Ishikawa (cell line): ENCODE results near the gene DOCK7.

ENCODE experiments used
- CEBPB ChIP-seq: IDR thresholded peaks from 2 replicates; pipeline ENCODE4 v1.6.1; 2012
- CREB1 ChIP-seq: IDR thresholded peaks from 2 replicates; pipeline ENCODE4 v1.6.1; 2012; ENCODE audit warnings: low read depth
- EGR1 ChIP-seq: IDR thresholded peaks from 2 replicates; pipeline ENCODE4 v1.6.1; 2012
- EP300 ChIP-seq: IDR thresholded peaks from 2 replicates; pipeline ENCODE4 v1.6.1; 2012; ENCODE audit warnings: borderline replicate concordance
- FOXM1 ChIP-seq: IDR thresholded peaks from 2 replicates; pipeline ENCODE4 v1.6.1; 2012; ENCODE audit warnings: low read depth, borderline replicate concordance
- NFIC ChIP-seq: IDR thresholded peaks from 2 replicates; pipeline ENCODE4 v1.6.1; 2012
- RAD21 ChIP-seq: IDR thresholded peaks from 2 replicates; pipeline ENCODE4 v1.6.1; 2012; ENCODE audit warnings: low read depth
- TAF1 ChIP-seq: IDR thresholded peaks from 2 replicates; pipeline ENCODE4 v1.6.1; 2012; ENCODE audit warnings: low read depth, mild to moderate bottlenecking
- TCF12 ChIP-seq: IDR thresholded peaks from 2 replicates; pipeline ENCODE4 v1.6.1; 2012; ENCODE audit warnings: low read depth
- TEAD4 ChIP-seq: IDR thresholded peaks from 2 replicates; pipeline ENCODE4 v1.6.1; 2012
- YY1 ChIP-seq: IDR thresholded peaks from 2 replicates; pipeline ENCODE4 v1.6.1; 2012; ENCODE audit warnings: low read depth
- ZBTB7A ChIP-seq: IDR thresholded peaks from 2 replicates; pipeline ENCODE4 v1.6.1; 2012; ENCODE audit warnings: low read depth
- TF ChIP-seq, protein P1 (sequence below): IDR thresholded peaks from 2 replicates; pipeline ENCODE4 v1.6.1; 2012
- TF ChIP-seq, protein P2 (sequence below): IDR thresholded peaks from 2 replicates; pipeline ENCODE4 v1.6.1; 2012
- TF ChIP-seq, protein P3 (sequence below): IDR thresholded peaks from 2 replicates; pipeline ENCODE4 v1.6.1; 2012; ENCODE audit warnings: low read depth, mild to moderate bottlenecking

Gene DOCK7

DNA sequence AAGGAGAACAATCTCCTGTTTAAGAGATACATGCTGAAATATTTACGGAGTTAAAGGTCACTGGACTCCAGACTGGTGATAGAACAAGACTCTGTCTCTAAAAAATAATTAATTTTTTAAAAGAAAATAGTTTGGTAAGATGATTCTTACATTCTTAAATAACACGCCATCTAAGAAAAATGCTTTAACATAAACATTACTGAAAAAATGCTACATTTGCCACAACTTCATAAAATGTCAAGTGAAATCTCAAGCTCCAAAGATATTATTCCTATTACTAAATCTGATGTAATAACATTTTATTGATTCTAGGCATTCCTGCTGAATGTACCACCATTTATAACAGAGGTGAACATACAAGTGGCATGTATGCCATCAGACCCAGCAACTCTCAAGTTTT, 86.7 kb downstream of the DOCK7 start:
- TF ChIP-seq TCF12 (no peak), RAD21 (no peak), EGR1 (no peak), NFIC (no peak), CREB1 (no peak), EP300 (no peak), TAF1 (no peak), ZBTB7A (no peak), YY1 (no peak), FOXM1 (no peak)
- TF ChIP-seq, protein P1, sequence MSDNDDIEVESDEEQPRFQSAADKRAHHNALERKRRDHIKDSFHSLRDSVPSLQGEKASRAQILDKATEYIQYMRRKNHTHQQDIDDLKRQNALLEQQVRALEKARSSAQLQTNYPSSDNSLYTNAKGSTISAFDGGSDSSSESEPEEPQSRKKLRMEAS = no peak
- TF ChIP-seq, protein P2, sequence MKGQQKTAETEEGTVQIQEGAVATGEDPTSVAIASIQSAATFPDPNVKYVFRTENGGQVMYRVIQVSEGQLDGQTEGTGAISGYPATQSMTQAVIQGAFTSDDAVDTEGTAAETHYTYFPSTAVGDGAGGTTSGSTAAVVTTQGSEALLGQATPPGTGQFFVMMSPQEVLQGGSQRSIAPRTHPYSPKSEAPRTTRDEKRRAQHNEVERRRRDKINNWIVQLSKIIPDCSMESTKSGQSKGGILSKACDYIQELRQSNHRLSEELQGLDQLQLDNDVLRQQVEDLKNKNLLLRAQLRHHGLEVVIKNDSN = no peak

DNA sequence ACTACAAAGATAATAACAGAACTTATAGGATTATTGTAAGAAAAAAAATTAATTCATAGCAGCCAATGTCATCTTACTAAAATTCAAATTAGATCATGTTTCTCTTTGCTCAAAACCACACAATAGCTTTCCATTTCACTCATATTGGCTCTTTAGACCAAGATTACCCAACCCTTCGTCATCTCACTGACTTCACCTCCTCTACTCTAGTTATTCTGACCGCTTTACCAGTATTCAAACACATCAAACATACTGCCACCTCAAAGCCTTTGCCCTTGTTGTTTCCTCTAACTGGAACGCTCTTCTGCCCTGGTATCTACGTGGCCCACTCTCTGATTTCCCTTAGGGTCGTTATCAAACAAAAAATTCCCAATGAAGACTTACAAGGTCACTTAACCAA, 89.1 kb downstream of the DOCK7 start:
- TF ChIP-seq, protein P1 = no peak
- TF ChIP-seq TAF1 (no peak), FOXM1 (no peak), CEBPB (no peak), ZBTB7A (no peak), RAD21 (no peak), EGR1 (no peak), TCF12 (no peak), CREB1 (no peak)
- TF ChIP-seq, protein P3, sequence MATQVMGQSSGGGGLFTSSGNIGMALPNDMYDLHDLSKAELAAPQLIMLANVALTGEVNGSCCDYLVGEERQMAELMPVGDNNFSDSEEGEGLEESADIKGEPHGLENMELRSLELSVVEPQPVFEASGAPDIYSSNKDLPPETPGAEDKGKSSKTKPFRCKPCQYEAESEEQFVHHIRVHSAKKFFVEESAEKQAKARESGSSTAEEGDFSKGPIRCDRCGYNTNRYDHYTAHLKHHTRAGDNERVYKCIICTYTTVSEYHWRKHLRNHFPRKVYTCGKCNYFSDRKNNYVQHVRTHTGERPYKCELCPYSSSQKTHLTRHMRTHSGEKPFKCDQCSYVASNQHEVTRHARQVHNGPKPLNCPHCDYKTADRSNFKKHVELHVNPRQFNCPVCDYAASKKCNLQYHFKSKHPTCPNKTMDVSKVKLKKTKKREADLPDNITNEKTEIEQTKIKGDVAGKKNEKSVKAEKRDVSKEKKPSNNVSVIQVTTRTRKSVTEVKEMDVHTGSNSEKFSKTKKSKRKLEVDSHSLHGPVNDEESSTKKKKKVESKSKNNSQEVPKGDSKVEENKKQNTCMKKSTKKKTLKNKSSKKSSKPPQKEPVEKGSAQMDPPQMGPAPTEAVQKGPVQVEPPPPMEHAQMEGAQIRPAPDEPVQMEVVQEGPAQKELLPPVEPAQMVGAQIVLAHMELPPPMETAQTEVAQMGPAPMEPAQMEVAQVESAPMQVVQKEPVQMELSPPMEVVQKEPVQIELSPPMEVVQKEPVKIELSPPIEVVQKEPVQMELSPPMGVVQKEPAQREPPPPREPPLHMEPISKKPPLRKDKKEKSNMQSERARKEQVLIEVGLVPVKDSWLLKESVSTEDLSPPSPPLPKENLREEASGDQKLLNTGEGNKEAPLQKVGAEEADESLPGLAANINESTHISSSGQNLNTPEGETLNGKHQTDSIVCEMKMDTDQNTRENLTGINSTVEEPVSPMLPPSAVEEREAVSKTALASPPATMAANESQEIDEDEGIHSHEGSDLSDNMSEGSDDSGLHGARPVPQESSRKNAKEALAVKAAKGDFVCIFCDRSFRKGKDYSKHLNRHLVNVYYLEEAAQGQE = no peak

DNA sequence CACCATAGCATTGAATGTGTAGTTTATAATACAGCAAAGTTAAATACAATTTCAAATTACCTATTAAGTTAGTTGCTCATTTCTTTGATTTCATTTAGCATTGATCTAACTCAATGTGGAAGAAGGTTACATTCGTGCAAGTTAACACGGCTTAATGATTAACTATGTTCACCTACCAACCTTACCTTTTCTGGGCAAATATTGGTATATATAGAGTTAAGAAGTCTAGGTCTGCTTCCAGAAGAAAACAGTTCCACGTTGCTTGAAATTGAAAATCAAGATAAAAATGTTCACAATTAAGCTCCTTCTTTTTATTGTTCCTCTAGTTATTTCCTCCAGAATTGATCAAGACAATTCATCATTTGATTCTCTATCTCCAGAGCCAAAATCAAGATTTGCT, 90.9 kb downstream of the DOCK7 start, which contains the start of gene ANGPTL3:
TSS of gene ANGPTL3 (plus strand) at position 240 of the 400 bp plus-strand sequence. CDS start at position 287, 47 bp downstream.
- no peak for TF ChIP-seq EGR1
- no peak for TF ChIP-seq TEAD4
- TF ChIP-seq EP300 = no peak

DNA sequence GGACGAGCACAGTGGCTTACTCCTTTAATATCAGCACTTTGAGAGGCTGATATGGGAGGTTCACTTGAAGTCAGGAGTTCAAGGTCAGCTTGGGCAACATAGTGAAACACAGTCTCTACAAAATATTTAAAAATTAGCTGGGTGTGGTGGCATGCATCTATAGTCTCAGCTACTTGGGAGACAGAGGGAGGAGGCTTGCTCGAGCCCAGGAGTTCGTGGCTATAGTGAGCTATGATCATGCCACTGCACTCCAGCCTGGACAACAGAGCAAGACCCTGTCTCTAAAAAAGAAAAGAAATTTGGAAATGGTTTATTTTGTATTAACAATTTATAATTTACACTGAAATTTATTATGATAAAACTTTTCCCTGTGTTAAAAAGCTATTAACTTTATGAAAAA, 92.5 kb downstream of the DOCK7 start:
- TF ChIP-seq NFIC (no peak), EP300 (no peak), TAF1 (no peak), CREB1 (no peak), CEBPB (no peak), ZBTB7A (no peak), RAD21 (no peak), FOXM1 (no peak), TCF12 (no peak), YY1 (no peak), TEAD4 (no peak), EGR1 (no peak)
- TF ChIP-seq, protein P2 = no peak
- TF ChIP-seq, protein P1 = no peak
- TF ChIP-seq, protein P3 = no peak

DNA sequence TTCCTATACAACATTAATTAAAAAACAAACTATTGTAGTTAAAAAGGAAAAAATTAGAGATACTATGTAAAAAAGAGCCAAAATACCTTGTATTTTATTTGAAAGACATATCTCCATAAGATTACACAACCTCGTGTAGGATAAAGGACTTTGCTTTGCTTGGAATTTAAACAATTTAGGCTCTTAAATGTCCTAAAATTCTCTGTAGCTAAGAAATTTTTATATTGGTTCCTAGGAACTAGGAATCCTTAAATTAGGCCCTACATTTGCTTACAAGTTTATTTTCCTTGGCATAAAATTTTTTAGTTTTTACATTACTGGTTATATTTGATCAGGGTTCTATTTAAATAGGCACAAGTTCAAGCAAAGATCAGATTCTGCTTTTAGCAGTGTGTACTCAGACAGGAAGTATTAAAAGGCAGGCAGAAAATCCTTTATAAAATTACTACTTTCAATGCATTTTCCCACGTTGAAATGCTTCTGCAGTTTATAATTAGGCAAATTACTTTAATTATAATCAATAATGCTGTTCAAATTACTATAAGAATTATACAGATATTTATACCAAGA, 94.3 kb downstream of the DOCK7 start:
- no peak for TF ChIP-seq YY1
- no peak for TF ChIP-seq RAD21
- no peak for TF ChIP-seq TEAD4
- no peak for TF ChIP-seq EP300
- TF ChIP-seq, protein P2 = no peak
- TF ChIP-seq, protein P1 = no peak
- TF ChIP-seq EGR1 = no peak
- TF ChIP-seq FOXM1 = no peak
- TF ChIP-seq ZBTB7A = no peak
- TF ChIP-seq NFIC = no peak
- no peak for TF ChIP-seq CEBPB
- TF ChIP-seq, protein P3 = no peak
- TF ChIP-seq CREB1 = no peak
- TF ChIP-seq TAF1 = no peak
- TF ChIP-seq TCF12 = no peak
